ENCODE data around the gene RCN1.

The RCN1 gene

DNA sequence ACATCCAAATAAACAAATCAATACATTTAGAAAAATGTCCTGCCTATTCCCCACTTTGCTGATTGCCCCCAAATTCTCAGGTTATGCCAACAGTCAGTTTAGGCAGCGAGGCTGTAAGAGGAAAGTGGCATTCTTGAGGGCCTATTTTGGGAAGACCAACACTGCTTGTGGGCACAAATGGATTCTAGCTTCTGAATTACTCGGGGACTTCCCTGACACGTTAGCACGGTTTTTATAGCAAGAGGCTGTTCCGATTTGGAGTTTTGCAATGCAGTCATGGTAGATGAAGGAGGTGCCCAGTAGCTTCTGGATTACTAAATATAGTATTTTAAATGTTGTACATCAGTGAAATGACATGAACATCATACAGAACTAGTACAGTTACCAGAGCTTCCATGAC is 13.1 kb downstream of the RCN1 start:
- TF ChIP-seq, protein P1, sequence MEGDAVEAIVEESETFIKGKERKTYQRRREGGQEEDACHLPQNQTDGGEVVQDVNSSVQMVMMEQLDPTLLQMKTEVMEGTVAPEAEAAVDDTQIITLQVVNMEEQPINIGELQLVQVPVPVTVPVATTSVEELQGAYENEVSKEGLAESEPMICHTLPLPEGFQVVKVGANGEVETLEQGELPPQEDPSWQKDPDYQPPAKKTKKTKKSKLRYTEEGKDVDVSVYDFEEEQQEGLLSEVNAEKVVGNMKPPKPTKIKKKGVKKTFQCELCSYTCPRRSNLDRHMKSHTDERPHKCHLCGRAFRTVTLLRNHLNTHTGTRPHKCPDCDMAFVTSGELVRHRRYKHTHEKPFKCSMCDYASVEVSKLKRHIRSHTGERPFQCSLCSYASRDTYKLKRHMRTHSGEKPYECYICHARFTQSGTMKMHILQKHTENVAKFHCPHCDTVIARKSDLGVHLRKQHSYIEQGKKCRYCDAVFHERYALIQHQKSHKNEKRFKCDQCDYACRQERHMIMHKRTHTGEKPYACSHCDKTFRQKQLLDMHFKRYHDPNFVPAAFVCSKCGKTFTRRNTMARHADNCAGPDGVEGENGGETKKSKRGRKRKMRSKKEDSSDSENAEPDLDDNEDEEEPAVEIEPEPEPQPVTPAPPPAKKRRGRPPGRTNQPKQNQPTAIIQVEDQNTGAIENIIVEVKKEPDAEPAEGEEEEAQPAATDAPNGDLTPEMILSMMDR (IDR thresholded peaks at IDR 0.05; ENCODE audit: low read depth, low read length): no peak
- no peak for DNase-seq (ENCODE audit: extremely low read depth, low read depth)

- no peak for DNase-seq (ENCODE audit: extremely low read depth, low read depth)
- TF ChIP-seq, protein P1 (IDR thresholded peaks at IDR 0.05; ENCODE audit: low read depth, low read length): no peak
Observed at GRCh38 chr11:32105871-32106560, 15.1 kb downstream of the RCN1 start.

DNA sequence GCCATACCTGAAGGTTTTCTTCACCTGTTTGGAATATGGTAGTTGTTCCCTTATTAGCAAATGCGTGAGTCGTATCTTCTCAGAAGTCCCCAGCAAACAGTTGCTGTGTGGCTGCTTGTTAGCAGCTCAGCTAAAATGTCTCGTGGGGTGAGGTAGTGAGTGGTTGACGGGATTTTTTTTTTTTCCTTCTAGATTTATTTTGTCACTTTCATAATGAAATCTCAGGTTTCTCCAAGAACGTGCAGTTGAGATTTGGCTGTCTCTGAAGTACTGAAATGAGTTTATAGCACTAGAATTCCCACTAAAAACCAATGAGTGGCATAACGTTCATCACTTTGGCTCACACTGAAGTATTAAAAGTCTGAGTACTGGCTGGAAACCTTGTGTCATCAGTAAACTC is 16.8 kb downstream of the RCN1 start:
- no peak for DNase-seq (ENCODE audit: extremely low read depth, low read depth)
- TF ChIP-seq, protein P1 (IDR thresholded peaks at IDR 0.05; ENCODE audit: low read depth, low read length): no peak

- DNase-seq (ENCODE audit: extremely low read depth, low read depth): no peak
- TF ChIP-seq, protein P1 (IDR thresholded peaks at IDR 0.05; ENCODE audit: low read depth, low read length): no peak
Observed at GRCh38 chr11:32108576-32108975, 17.7 kb downstream of the RCN1 start.

- TF ChIP-seq, protein P1 (IDR thresholded peaks at IDR 0.05; ENCODE audit: low read depth, low read length): no peak; the same call in none of the 2 replicates
- DNase-seq (ENCODE audit: extremely low read depth, low read depth): no peak
Observed at GRCh38 chr11:32109138-32109537, 18.3 kb downstream of the RCN1 start.

DNA sequence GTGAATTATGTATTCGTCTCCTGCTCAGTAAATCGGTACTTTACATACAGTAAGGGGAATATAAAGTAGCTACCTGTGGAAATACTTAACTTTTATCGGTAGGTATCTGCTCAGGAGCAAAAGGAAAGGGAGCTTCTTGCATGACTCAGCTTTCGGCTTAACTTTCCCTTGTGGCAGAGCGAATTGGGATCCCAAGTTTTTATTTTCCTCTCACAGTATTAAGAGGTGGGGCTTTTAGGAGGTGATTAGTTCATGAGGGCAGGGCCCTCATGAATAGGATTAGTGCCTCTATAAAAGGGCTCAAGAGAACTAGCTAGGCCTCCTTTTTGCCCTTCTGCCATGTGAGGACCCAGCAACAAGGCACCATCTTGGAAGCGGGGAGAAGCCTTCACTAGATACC is 18.7 kb downstream of the RCN1 start:
- TF ChIP-seq, protein P1 (IDR thresholded peaks at IDR 0.05; ENCODE audit: low read depth, low read length): no peak
- no peak for DNase-seq (ENCODE audit: extremely low read depth, low read depth)

- DNase-seq (ENCODE audit: extremely low read depth, low read depth): no peak
- TF ChIP-seq, protein P1 (IDR thresholded peaks at IDR 0.05; ENCODE audit: low read depth, low read length): no peak
Observed at GRCh38 chr11:32110795-32111194, 19.9 kb downstream of the RCN1 start.
